Adrenal gland (tissue), 12 donors: ENCODE measurements around the gene NFILZ. TPM values are rescaled to one million over a fixed set of nuclear protein-coding genes. Genes with fewer than 3 reads are reported as not detected.

ENCODE experiments used
- DNase-seq, 7 donors: peaks; one replicate each; pipeline ENCODE4 v3.0.0-alpha.2; 2019 to 2020
- H3K27ac ChIP-seq, 5 donors: fragments of 200-600 bp; sonication (generic) in 4 of 5; 1 replicate in 3 of 5; 2 replicates in 2 of 5; pipeline versions ENCODE4 v1.5.1 to v1.8.0; 2016 to 2020; ENCODE audit warnings: mild to moderate bottlenecking in 1 of 5
- H3K27me3 ChIP-seq: fragments of 200-600 bp; 2 replicates; pipeline ENCODE4 v1.8.0; 2021
- H3K36me3 ChIP-seq, 2 donors: fragments of 200-600 bp; replicated peaks in 1 of 2; 1 replicate in 1 of 2; 2 replicates in 1 of 2; pipeline versions ENCODE4 v1.5.1 to v1.8.0; 2018 to 2022
- H3K4me1 ChIP-seq, 2 donors: fragments of 200-600 bp; replicated peaks in 1 of 2; 1 replicate in 1 of 2; 2 replicates in 1 of 2; pipeline versions ENCODE4 v1.5.1 to v1.8.0; 2018 to 2021
- H3K4me3 ChIP-seq, 4 donors: fragments of 200-600 bp; sonication (generic) in 3 of 4; one replicate each; pipeline ENCODE4 v1.5.1; 2016 to 2018
- H3K9me3 ChIP-seq, 3 donors: fragments of 200-600 bp; sonication (generic) in 1 of 3; replicated peaks in 1 of 3; 1 replicate in 2 of 3; 2 replicates in 1 of 3; pipeline versions ENCODE4 v1.5.1 to v1.8.0; 2016 to 2021
- CTCF ChIP-seq, 6 experiments: fragments of 450-650 bp in 4 of 6; fragments of 200-600 bp in 2 of 6; sonication (generic) in 1 of 6; IDR thresholded peaks; 1 replicate in 5 of 6; 2 replicates in 1 of 6; pipeline versions ENCODE4 v1.5.1 to v1.8.0; 2016 to 2021; ENCODE audit warnings: antibody characterized with exemption in 6 of 6, mild to moderate bottlenecking in 2 of 6, moderate library complexity in 1 of 6
- POLR2A ChIP-seq, 2 donors: fragments of 450-650 bp; IDR thresholded peaks; one replicate each; pipeline ENCODE4 v1.6.1; 2017; ENCODE audit warnings: antibody characterized with exemption in 2 of 2, mild to moderate bottlenecking in 2 of 2, moderate library complexity in 1 of 2
- WGBS, 4 donors: extraction: QIAGEN DNeasy Blood & Tissue Kit in 2 of 4; methylation state at CpG; one replicate each; pipeline versions ENCODE4 v1.1.5 to v1.1.7; 2013 to 2017; 5-methylcytosine and 5-hydroxymethylcytosine counted together
- intact Hi-C, 2 donors: fragments of 100-400 bp; cut with DNase I; formaldehyde crosslinking; loops; one replicate each; pipeline versions ENCODE4 v1.14.1 to v1.15.0; 2022 to 2023
- polyA plus RNA-seq, 3 donors: library from polyadenylated mRNA; stranded (reverse); fragments of 200-250 nt in 2 of 3; fragments of 350-450 nt in 1 of 3; fragmentation: Illumina TruSeq in 1 of 3; extraction: RNeasy Lipid Tissue Mini Kit (QIAGEN cat#74804) in 1 of 3; gene quantifications; one replicate each; pipeline ENCODE4 v1.2.3, GENCODE V29; 2013 to 2014
- total RNA-seq, 9 donors: library from RNA; depleted of rRNA in 4 of 9; stranded (reverse); fragments of >200 nt in 4 of 9; fragments of 120-200 nt in 1 of 9; fragmentation: NEBNext Ultra II Directional in 1 of 9; extraction: Animal tissue kit (Norgen Biotek cat#: 25700) in 1 of 9; gene quantifications; one replicate each; pipeline versions ENCODE4 v1.1.0 to v1.2.4, GENCODE V29; 2013 to 2023
- donor health status: healthy with polysubstance abuse.
- donor health status: Bipolar disorder and iron deficiency.
- donor health status: DM: yes; HTN: yes; CAD: no.
- donor health status: DM: no; HTN: no; CAD: no.
- donor health status: DM: no; HTN: no; CAD: no.
- donor health status: DM: yes; HTN: yes; CAD: no.

Gene NFILZ
- total and polyA plus RNA-seq, 12 donors, result not detected

- Histone ChIP-seq H3K4me1 (no peaks in the 10 kb centered on the region), H3K4me3 (no peak overlapping the region), H3K27me3 (no peaks in the 10 kb centered on the region), H3K9me3 (no peaks in the 10 kb centered on the region), H3K36me3 (peaks cover 0 to 45% of the 10 kb centered on the region in 2 donors), H3K27ac (no peak overlapping the region)
- TF ChIP-seq CTCF (IDR thresholded peaks at IDR 0.05) (no peak), POLR2A (IDR thresholded peaks at IDR 0.05) (no peak)
- no peak for DNase-seq
- WGBS, 4 donors, result 83 to 95% (median 93%) methylated on average over 5 of the region's 5 CpGs
- intact Hi-C loops, result no loop called here
Observed at GRCh38 chr19:8601796-8602195, 28.6 kb upstream of the NFILZ start.

GRCh38 chr19:8605514-8605913, 24.9 kb upstream of the NFILZ start:
- no peak for DNase-seq
- intact Hi-C loops, result no loop called here
- Histone ChIP-seq H3K27ac (no peak overlapping the region), H3K36me3 (peaks cover 0 to 30% of the 10 kb centered on the region in 2 donors), H3K4me1 (peaks cover 10 to 11% of the 10 kb centered on the region in 2 donors), H3K9me3 (no peaks in the 10 kb centered on the region), H3K27me3 (no peaks in the 10 kb centered on the region), H3K4me3 (no peak overlapping the region)
- TF ChIP-seq CTCF (IDR thresholded peaks at IDR 0.05) (no peak), POLR2A (IDR thresholded peaks at IDR 0.05) (no peak)
- WGBS, 4 donors, result 94 to 97% (median 95%) methylated on average over 15 to 17 of the region's 17 CpGs

- TF ChIP-seq CTCF (IDR thresholded peaks at IDR 0.05) (no peak), POLR2A (IDR thresholded peaks at IDR 0.05) (no peak)
- intact Hi-C loops, result no loop called here
- Histone ChIP-seq H3K27ac (peak overlapping the region in 1 of 5 donors; percentile 6), H3K27me3 (no peaks in the 10 kb centered on the region), H3K4me1 (peaks cover 17 to 21% of the 10 kb centered on the region in 2 donors), H3K4me3 (no peak overlapping the region), H3K9me3 (no peaks in the 10 kb centered on the region), H3K36me3 (peaks cover 0 to 16% of the 10 kb centered on the region in 2 donors)
- DNase-seq, result peak in 5 of 7 donors; percentile 24 to 65 (median 43)
- 47 to 81% (median 67%) methylated on average over 4 of the region's 4 CpGs for WGBS, 4 donors
Observed at GRCh38 chr19:8607386-8607785, 23.0 kb upstream of the NFILZ start.

- WGBS, 4 donors, result 37 to 53% (median 47%) methylated on average over 5 of the region's 5 CpGs
- Histone ChIP-seq H3K27me3 (no peaks in the 10 kb centered on the region), H3K36me3 (peaks cover 0 to 5% of the 10 kb centered on the region in 2 donors), H3K9me3 (no peaks in the 10 kb centered on the region), H3K27ac (peak overlapping the region in 3 of 5 donors; percentile 77 to 85 (median 85)), H3K4me3 (peak overlapping the region in 2 of 4 donors; percentile 54 to 81), H3K4me1 (peaks cover 17 to 21% of the 10 kb centered on the region in 2 donors)
- TF ChIP-seq POLR2A (IDR thresholded peaks at IDR 0.05) (no peak), CTCF (IDR thresholded peaks at IDR 0.05) (no peak)
- no peak for DNase-seq
- intact Hi-C loops, result no loop called here
Observed at GRCh38 chr19:8608941-8609278, 21.5 kb upstream of the NFILZ start.
